ENCODE measurements around the gene VAMP8.
"Not testable (repeated sequence)": the region's sequence is repeated elsewhere in the genome, so short reads cannot be mapped to it uniquely, and the experiment has no call there.

The VAMP8 gene

GRCh38 chr2:85579266-85579935 is 2.0 kb downstream of the VAMP8 start:
- no peak for DNase-seq (ENCODE audit: low spot score)

DNA sequence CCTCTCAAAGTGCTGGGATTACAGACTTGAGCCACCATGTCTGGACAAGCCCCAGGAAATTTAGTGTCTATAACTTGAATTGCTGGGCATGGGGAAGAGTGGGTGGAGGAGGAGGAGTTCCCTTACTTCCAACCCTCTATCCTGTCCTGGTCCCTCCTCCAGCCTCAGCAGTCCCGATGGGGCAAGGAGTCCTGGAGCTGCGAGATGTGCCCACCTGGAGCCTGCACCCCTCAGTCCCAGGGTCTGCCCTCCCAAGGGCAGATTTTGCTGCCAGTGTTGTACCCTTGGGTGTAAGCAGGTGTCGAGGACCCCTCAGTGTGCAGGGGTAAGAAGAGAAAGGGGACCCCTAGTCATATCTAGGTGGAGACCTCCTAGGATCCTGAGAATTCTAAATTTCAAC is 2.8 kb downstream of the VAMP8 start:
- no peak for DNase-seq (ENCODE audit: low spot score)

GRCh38 chr2:85582492-85582891 is 5.1 kb downstream of the VAMP8 start:
- DNase-seq (ENCODE audit: low spot score) = no peak

- no peak for DNase-seq (ENCODE audit: low spot score)
Measured at GRCh38 chr2:85583667-85584353, 6.4 kb downstream of the VAMP8 start.

GRCh38 chr2:85584354-85584856 is 7.0 kb downstream of the VAMP8 start, which contains the start of gene VAMP5:
Gene VAMP5 (plus strand): TSS chr2:85584431. CDS start chr2:85584491, 60 bp downstream.
- no peak for DNase-seq (ENCODE audit: low spot score)

GRCh38 chr2:85584857-85585780 is 7.7 kb downstream of the VAMP8 start:
- peak; percentile 94 for DNase-seq (ENCODE audit: low spot score)

DNA sequence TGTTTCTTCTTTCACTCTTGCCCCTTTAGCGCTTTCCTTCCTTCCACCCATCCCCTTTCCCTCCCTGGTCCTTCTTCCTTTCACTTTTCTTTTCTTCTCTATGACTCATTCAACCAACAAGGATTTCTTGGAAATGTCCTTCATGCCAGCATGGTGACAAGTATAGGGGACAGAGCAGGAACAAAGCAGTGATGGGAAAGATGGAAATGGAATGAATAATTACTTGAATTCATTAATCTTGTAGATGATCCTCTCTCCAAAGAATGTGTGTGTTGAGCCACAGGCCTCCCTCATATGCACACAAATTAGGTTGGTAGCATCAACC is 8.4 kb downstream of the VAMP8 start:
- peak; percentile 91 for DNase-seq (ENCODE audit: low spot score)

DNA sequence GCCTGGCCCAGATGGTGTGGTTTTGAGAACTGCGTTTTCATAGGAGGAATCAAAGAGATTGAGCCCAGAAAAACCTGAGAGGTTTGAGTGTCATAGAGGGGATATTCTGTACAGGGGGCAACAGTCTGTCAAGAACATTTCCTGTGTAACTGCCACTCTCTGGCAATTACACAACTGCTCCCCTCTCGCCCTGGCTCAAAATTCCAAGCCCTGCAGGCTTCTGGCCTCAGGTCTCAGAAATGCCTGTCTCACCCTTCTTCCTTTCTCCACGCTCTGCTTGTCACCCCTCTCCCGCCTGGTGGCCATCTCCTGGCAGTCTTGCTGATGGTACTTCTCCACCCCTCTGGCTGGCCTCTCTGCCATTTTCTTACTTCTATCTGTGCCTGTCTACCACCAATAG is 10.8 kb downstream of the VAMP8 start:
- DNase-seq (ENCODE audit: low spot score) = no peak

DNA sequence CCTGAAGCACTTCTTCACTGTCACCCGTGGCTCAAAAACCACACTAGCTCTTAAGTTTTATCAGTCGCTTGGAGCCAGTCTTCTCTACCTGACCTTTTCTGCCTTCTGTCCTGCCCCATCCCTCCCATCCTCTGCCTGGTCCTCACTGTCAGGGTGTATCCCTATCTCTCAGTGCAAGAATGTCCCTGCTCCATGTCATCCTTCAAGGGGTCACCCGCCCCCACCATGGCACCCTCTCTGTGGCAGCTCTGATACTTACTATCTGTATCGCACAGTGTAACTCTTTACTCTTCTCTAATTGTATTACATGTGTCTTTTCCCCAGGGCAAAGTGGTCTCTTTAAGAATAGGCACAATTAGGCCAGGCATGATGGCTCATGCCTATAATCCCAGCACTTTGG is 11.3 kb downstream of the VAMP8 start:
- no peak for DNase-seq (ENCODE audit: low spot score)

DNA sequence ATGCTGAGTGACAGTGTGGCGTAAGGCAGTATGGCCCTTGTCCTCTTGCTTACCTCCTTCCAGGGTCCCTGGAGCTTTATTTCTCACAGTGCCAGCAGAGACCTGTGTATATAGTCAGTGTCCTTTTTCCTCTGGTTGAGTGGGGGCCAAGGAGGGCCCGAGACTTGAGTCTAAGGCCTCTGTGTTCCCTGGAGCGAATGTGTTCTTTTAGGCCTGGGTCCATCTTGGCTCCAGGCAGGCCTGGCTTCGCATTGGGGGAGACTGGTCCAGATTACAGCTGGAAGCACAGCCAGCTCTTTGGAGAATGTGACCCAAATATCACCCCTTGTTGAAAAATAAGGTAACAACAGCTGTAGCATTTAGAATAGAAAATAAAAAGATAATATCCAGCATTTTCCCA is 11.8 kb downstream of the VAMP8 start:
- DNase-seq (ENCODE audit: low spot score) = no peak

GRCh38 chr2:85589982-85590791 is 12.8 kb downstream of the VAMP8 start:
- DNase-seq (ENCODE audit: low spot score) = peak; percentile 30

- DNase-seq (ENCODE audit: low spot score) = no peak
Measured at GRCh38 chr2:85590950-85591349, 13.6 kb downstream of the VAMP8 start.

GRCh38 chr2:85591563-85591962 is 14.2 kb downstream of the VAMP8 start:
- no peak for DNase-seq (ENCODE audit: low spot score)

DNA sequence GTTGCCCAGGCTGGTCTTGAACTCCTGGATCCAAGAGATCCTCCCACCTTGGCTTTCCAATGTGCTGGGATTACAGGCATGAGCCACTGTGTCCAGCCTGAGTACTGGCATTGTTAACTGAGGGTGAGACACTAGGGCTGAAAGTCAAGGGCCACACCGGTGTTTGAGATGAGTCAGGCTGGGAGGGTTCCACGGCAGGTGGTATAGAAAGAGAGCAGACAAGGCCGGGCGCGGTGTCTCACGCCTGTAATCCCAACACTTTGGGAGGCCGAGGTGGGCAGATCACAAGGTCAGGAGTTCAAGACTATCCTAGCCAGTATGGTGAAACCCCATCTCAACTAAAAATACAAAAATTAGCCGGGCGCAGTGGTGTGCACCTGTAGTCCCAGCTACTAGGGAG is 14.9 kb downstream of the VAMP8 start:
- DNase-seq (ENCODE audit: low spot score) = not testable (repeated sequence)

DNA sequence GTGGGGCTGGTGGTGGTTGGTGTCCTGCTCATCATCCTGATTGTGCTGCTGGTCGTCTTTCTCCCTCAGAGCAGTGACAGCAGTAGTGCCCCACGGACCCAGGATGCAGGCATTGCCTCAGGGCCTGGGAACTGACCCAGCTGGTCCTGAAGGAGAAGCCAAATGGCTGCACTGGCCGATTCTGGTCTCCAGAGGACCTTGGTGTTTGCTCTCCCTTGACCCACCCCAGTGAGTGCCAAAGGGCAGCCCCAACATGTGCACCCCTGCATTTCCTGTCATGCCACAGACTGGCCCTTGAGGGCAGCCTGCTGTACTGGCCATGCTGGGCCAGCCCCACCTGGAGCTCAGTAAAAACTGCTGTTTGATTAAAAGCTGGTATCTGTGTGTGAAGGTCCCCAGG is 15.6 kb downstream of the VAMP8 start:
- no peak for DNase-seq (ENCODE audit: low spot score)

DNA sequence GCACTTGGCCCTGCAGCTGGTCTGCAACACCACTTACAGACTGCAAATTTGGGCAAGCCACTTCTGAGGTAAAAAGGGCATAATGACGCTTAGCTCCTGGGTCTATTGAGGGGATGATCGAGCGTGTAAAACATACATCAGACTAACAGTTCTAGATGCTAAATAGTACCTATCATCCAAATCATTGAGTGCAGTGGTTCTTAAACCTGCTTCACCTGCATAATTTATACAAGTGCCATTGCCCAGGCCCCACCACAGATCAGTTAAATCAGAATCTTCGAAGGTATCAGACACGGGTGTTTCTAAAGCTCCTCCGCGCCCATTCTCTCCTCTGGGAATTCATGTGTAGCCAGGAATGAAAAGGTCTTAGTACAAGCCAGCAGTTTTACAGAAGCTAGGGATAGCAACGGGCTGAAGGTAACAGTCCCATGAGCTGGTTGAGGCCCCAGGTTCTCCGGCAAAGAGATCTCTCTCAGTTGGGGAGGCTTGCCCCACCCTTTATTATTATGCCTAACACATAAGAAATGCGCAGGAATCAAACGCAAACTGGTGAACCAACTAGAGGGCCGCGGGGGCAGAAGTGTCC is 17.4 kb downstream of the VAMP8 start:
- DNase-seq (ENCODE audit: low spot score) = no peak

GRCh38 chr2:85595301-85596025 is 18.1 kb downstream of the VAMP8 start, which contains the start of gene RNF181:
Gene RNF181 (plus strand): TSS chr2:85595745. CDS start chr2:85595764, 19 bp downstream.
- peak; percentile 99 for DNase-seq (ENCODE audit: low spot score)

DNA sequence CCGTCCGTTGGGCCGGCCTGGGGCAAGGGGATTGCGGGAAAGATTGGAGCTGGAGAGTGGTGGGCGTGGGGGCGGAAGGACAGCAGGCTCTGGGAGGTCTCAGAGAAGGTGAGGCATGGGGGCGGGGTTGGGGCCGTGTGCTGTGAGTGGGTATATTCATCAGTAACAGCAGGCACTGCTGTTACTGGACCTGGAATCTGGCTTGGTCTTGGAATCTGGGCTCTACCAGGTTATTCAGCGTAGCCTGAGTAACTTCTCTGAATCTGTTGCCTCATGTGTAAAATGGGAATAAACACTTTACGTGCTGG is 18.6 kb downstream of the VAMP8 start:
- peak; percentile 23 for DNase-seq (ENCODE audit: low spot score)

DNA sequence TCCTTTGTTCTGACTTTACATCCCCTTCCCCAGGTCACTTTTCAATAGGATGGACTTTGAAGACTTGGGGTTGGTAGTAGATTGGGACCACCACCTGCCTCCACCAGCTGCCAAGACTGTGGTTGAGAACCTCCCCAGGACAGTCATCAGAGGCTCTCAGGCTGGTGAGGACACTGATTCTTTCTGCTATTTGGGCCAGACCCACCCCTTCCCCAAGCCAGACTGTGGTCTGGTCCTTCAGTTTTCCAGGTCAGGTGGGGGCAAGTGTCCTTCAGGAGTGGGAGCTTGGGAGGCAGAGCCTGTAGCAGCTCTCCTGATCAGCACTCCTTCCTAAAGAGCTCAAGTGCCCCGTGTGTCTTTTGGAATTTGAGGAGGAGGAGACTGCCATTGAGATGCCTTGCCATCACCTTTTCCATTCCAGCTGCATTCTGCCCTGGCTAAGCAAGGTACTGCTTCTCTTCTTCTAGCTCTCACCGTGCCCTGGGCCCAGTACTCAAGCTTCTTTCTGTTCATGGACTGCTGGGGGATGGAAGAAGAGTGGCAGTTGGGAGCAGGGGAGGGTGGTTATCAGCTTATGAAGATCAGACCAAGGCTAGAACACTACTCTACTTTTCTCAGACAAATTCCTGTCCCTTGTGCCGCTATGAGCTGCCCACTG is 19.2 kb downstream of the VAMP8 start:
- no peak for DNase-seq (ENCODE audit: low spot score)

GRCh38 chr2:85597241-85597640 is 19.9 kb downstream of the VAMP8 start:
- no peak for DNase-seq (ENCODE audit: low spot score)
